HTR-8/SVneo (cell line): ENCODE results near the gene P2RY12.

Experiments used
- DNase-seq: peaks from one replicate; pipeline ENCODE4 v3.0.0; 2011; ENCODE audit warnings: low spot score, mixed read lengths; ENCODE audit not compliant: insufficient read length
- FAIRE-seq: peaks from 2 replicates; lab custom pipeline; 2011; peaks lifted over from hg19 to GRCh38; lab: Jason Lieb, UNC

P2RY12 gene

GRCh38 chr3:151314137-151314536, 70.4 kb downstream of the P2RY12 start:
- no peak for DNase-seq
- FAIRE-seq: no peak

DNA sequence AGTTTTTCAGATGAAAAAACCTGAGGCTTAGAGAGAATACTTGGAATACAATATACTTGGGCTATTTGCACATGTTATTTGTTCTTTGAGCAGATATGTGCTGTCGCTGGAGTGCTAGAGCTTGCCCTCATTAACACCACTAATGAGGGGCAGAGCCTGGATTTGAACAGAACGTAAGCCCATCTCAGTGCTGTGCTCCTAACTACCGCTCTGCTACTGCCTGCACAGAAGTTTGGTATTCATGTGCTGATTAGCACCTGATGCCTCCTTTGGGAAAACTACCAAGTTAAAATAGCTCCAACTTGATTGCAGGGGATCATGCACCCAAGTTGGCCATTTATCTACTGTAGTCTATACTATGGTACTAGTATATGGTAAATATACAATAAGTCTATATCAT, 71.6 kb downstream of the P2RY12 start:
- DNase-seq: no peak
- FAIRE-seq: no peak

DNA sequence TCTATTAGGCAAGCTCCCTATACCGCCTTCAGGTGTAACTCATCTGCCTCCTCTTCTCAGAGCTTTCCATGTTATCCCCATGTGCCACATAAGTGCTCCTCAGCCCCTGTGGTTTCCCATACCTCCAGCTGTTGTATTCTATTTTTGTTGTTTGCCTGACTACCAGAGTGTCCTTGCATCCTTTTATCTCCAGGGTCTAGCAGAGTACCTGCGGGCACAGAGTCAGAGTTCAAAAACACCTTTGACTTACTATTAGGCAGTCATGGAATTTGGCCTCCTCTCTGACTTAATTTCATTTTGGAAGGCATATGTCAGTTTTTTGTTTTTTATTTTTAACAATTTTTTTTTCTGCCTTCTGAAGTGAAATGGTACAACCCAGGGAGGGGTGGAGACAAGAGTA, 75.0 kb downstream of the P2RY12 start:
- DNase-seq (no peak), FAIRE-seq (no peak)

DNA sequence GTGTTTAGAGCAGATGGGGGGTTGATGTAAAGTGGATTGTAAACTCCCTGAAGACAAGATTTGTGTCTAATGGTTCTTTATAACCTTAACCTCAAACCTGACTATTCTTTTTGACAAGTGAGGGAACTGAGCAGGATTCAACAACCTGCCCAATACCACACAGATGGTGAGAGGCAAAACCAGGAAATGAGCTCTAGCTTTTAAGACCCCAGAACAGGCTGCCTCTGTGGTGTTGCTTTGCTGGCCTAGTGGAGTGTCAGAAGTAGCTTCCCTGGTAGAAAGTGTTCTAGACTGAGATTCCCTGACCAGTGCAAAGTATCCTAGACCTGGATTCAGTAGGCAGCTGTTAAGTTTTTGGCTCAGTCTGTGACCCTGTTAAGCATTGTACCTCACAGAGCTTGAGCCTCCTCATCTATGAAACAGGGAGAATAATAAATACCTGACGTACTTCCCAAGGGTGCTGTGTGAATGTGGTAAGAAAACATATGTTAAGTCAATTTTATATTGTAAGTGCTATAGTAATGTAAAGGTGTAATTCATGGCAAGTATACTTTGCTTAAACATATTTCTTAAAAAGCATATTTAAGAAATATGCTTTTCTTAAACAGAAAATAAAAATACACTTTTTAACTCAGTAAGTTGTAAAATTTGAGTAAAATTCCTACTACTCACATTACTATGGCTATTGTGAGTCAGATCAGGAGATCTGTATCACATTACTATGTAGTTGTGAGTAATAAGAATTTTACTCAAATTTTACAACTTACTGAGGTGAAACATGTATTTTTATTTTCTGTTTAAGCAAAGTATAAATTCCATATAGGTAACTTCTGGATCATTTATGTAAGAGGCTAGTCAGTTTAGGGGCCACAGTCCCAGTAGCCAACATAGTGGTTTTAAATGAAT, 76.7 kb downstream of the P2RY12 start:
- no peak for DNase-seq
- FAIRE-seq: no peak

GRCh38 chr3:151307131-151307530, 77.4 kb downstream of the P2RY12 start:
- DNase-seq (no peak), FAIRE-seq (no peak)

- DNase-seq (no peak), FAIRE-seq (no peak)
Observed at GRCh38 chr3:151306168-151306810, 78.3 kb downstream of the P2RY12 start.

DNA sequence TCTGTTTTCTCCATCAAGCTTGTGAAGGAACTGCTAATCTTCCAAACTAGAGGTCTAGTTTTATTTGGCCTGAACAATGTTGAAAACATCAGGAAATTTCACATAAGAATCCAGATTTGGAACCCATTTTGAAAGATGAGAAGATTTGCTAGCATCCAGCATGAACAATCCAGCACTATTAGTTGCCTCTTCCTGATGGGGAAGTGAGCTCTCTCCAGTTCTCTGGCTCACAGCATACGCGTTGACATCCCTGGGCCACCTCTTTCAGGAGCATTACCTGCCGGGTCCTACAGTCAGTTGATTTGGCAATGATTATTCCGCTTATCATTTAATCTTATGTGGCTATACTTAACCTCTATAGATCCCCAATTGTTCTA, 78.8 kb downstream of the P2RY12 start:
- no peak for DNase-seq
- FAIRE-seq: no peak

GRCh38 chr3:151305060-151305774, 79.3 kb downstream of the P2RY12 start:
- FAIRE-seq (peak; percentile 92), DNase-seq (peak; percentile 86)

DNA sequence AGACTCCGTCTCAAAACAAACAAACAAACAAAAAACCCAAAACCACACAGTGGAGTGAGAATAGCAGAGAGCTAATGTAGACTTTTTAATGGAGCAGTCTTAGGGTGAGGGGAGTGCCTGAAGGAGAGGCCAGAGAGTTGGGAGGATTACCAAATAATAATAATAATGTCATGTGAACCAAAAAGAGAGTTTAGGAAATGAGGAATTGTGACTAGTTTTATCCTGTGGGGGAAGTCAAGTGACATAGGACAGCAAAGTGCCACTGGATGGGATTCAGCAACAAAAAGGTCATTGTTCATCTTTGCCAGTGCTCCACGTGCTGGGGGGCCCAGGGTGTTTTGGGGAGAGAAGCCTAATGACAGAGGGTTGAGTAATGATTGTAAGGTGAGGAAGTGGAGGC, 80.8 kb downstream of the P2RY12 start:
- DNase-seq (no peak), FAIRE-seq (no peak)

GRCh38 chr3:151301787-151302186, 82.8 kb downstream of the P2RY12 start:
- FAIRE-seq: no peak

GRCh38 chr3:151300539-151300938, 84.0 kb downstream of the P2RY12 start:
- no peak for DNase-seq
- no peak for FAIRE-seq

More at GRCh38 chr3:151301787-151302186, 82.8 kb downstream of the P2RY12 start:
- no peak for DNase-seq

- FAIRE-seq: no peak
Observed at GRCh38 chr3:151299006-151299405, 85.5 kb downstream of the P2RY12 start.

GRCh38 chr3:151297429-151297828, 87.1 kb downstream of the P2RY12 start:
- DNase-seq (no peak), FAIRE-seq (no peak)

More at GRCh38 chr3:151299006-151299405, 85.5 kb downstream of the P2RY12 start:
- DNase-seq: no peak

- DNase-seq (no peak), FAIRE-seq (no peak)
Observed at GRCh38 chr3:151296226-151296625, 88.3 kb downstream of the P2RY12 start.

DNA sequence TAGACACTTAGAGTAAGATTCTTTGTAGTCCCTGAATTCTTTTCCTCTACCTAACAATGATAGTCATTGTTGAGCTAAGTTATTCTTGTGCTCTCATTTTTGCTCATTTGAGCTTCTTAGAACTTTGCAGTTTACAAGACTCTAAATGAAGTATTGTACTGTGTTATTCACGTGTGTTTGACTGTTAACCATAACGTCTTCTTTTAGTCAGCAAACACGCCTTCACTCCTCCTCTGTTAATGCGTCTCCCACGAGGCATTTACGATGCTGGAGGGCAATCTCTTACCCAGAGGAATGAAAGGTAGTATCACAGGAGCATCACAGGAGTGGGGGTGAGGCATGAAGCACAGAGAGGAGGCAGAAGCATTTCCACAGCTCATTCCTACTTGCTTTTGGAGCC, 91.4 kb downstream of the P2RY12 start:
- no peak for DNase-seq
- no peak for FAIRE-seq

DNA sequence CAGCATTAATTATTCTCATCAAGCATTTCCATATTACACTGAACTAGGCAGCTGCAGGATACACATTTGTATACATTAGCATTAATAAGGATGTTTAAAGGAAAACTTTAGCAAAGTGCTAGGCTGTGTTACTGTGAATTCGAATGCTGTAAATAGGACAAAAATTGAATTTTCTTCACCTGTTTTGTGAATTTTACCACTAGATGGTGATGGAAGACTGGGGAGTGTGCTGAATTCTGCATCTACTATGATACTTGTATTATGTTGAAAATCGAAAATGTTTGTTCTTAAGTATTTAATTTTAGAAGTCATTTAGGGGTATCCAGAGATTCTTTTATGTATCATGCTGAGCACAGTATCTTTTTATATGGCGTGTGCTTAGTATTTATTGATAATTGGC, 93.9 kb downstream of the P2RY12 start:
- DNase-seq (peak; percentile 44), FAIRE-seq (no peak)

- no peak for FAIRE-seq
- DNase-seq: no peak
Observed at GRCh38 chr3:151289445-151289844, 95.1 kb downstream of the P2RY12 start.
